HG03064 (cell line): ENCODE measurements around the gene KCNH4.

Experiments
- ATAC-seq: cut with Tn5 transposase; IDR thresholded peaks from one replicate; pipeline ENCODE4 v1.9.1; 2021; ENCODE audit warnings: low read depth; ENCODE audit not compliant: unreplicated experiment

KCNH4 gene

DNA sequence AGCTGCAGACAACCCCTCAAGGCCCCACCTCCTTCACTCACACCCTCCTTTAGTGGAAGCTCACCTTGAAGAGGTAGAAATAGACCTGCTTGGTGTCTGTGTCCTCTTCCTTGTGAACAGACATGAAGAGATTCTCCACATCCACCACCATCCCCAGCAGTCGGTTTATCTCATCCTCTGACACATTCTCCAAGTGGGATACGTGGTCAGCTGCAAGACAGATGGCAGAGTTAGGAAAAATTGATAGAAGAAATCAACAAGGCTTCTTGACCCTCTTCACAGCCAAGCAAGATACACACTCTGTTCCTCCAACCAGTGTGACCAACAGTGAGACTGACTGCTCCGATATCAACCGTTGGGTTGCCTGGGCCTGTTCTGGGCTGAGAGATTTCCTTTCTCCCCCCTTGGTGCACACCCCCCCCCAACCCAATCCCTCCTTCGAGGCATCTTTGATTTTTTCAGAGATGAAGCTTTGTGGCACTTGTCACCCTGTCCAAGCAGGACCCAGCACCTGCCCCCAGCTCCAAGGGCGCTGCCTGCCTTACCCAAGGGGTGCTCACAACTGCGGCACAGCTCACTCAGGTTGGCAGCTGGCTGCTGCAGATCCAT lies 60.7 kb downstream of the KCNH4 start:
- ATAC-seq = no peak

- ATAC-seq = no peak
Observed at GRCh38 chr17:42119301-42119700, 61.6 kb downstream of the KCNH4 start.

DNA sequence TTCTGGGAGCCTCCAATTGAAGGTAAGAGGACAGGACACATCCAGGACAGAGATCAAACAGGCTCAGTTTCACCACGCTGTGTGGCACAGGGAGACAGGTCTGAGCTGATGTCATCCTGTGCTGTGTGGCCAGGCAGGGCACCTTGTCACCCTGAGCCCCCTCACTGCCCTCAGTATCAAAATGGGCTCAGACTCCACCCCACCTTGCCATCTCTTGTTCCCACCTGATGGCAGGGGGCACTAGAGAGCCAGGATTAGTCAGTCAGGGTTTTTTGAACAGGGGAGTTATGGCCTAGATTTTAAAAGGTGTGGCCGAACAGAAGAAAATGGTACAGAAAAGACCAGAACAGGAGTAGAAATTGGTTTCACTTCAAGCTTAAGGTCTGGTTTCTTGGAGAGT lies 62.4 kb downstream of the KCNH4 start:
- no peak for ATAC-seq

GRCh38 chr17:42118126-42118510 lies 62.8 kb downstream of the KCNH4 start:
- no peak for ATAC-seq

- no peak for ATAC-seq
Observed at GRCh38 chr17:42117397-42118125, 63.4 kb downstream of the KCNH4 start.

- ATAC-seq = no peak
Observed at GRCh38 chr17:42116705-42117396, 64.1 kb downstream of the KCNH4 start.

DNA sequence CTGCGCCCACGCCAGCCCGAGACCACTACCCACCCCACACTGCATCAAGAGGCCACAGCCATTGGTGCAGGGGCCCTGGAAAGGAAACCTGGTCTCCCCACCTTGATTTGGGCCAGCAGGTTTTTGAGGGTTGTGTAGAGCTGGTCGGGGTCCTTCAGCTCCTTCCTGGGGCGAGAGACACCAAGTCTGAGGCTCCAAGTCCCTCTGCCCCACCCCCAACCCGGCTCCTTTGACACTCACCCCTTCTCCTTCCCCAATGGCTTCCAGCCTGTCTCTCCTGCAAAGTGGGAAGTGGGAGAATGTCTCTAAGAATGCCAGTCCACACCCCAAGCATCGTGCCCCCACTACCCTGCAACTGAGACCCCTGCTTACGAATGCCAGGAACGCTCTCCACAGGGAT lies 66.8 kb downstream of the KCNH4 start:
- no peak for ATAC-seq

GRCh38 chr17:42113293-42114069 lies 67.5 kb downstream of the KCNH4 start:
- no peak for ATAC-seq

DNA sequence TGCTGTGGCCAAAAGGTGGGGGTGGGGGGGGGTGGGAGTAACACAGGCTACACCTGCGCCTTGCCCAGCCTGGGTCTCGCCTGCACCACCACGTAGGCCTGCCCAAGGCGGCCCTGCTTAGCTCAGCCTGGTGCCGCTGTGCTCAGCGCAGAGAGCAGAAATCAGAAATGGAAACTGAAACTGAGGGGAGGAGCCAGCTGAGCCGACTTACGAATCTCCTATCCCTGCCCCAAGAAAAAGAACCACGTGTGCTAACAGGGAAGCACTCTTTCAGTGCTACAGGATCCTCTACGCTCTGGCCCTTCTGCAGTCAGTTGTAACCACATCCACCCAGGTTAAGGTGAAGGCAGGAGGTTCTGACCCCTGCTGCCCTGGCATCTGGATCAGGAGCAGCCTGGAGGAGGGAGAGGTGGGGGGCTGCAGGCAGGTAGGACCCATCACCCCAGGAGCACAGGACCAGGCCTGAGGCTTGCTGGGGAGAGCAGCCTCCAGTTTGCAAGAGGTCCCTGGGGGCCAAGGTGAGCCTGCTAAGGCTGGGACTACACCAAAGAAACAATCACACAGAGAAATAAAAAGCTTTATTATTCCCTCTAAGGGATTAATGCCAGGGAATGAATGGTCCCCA lies 68.3 kb downstream of the KCNH4 start, which contains the start of gene DHX58:
DHX58 (minus strand) TSS at position 163 of the 625 bp plus-strand sequence. CDS start 822 bp downstream, outside the sequence.
- peak; percentile 65 for ATAC-seq

DNA sequence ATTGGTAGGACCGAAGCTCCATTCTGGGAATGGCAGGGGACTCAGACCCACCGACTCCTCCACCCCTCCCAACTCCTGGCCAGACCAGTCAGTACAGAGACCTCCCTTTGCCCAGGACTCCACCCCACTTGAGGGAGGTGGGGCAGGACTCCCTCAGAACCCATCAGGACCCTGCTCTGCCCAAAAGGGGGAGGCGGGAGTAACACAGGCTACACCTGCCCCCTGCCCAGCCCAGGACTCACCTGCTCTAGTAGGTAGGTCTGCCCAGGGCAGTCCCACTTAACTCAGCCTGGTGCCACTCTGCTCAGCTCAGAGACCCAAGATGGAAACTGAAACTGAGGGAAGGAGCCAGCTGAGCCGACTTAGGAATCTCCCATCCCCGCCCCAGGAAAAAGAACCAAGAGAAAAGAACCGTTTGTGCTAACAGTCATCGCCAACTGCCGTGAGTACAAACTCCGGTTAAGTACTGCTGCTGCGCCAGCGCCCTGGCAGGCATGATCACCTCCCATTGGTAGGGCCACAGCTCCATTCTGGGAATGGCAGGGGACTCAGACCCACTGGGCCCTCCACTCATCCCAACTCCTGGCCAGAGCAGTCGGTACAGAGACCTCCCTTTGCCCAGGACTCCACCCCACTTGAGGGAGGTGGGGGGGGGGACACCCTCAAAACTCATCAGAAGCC lies 68.9 kb downstream of the KCNH4 start:
- no peak for ATAC-seq

DNA sequence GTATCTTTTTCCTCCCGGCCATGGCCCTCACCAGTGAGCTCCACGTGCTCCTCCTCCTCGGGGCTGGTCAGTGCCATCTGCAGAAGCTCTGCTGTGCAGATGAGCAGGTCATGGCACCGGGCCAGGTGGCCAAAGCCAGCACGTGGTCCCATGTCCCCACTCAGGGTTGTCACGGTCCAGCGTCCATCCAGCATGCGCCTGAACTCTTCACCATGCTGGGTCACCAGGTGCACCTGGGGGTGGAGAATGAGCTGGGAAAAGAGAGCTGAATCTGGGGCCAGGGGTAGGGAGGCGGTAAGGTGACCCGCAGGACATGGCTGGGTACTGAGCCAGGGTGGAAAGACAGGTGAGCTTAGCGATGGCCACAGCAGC lies 69.7 kb downstream of the KCNH4 start:
- no peak for ATAC-seq

- no peak for ATAC-seq
Observed at GRCh38 chr17:42110301-42111264, 70.4 kb downstream of the KCNH4 start.

- no peak for ATAC-seq
Observed at GRCh38 chr17:42109086-42109485, 71.9 kb downstream of the KCNH4 start.

- ATAC-seq = peak; percentile 45
Observed at GRCh38 chr17:42107597-42108576, 73.1 kb downstream of the KCNH4 start.

GRCh38 chr17:42107124-42107523 lies 73.8 kb downstream of the KCNH4 start:
- no peak for ATAC-seq
